ENCODE measurements around the gene ABI1.

ABI1 gene

DNA sequence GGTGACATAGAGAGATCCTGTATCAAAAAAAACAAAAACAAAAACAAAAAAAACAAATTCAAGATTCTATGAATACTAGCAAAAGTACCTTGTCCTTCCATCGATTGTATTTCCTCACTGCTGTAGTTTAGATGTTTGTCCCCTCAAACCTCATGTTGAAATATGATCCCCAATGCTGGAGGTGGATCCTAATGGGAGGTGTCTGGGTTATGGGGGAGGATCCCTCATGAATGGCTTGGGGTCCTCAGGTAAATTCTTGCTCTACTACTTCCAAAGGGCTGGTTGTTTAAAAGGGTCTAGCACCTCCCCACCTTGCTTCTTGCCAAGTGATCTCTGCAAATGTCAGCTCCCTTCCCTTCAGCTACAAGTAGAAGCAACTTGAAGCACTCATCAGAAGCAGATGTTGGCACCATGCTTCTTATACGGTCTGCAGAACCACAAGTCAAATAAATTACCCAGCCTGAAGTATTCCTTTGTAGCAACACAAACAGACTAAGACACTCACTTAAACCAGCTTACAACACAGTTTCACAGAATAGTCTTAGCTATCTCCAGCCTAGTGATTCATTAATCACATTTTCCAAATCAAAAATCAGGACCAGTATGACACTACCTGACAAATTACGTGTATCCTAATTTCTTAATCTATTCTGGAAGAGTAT lies 20.7 kb downstream of the ABI1 start:
- H3F3A ChIP-seq (ENCODE audit: insufficient read depth, low read length): no peaks in the 10 kb centered on the region
- H4K20me1 ChIP-seq (ENCODE audit: insufficient read depth, low read length): no peaks in the 10 kb centered on the region
- H3K4me2 ChIP-seq (ENCODE audit: low read length): no peak overlapping the region; the same call in 1 of the 2 replicates

DNA sequence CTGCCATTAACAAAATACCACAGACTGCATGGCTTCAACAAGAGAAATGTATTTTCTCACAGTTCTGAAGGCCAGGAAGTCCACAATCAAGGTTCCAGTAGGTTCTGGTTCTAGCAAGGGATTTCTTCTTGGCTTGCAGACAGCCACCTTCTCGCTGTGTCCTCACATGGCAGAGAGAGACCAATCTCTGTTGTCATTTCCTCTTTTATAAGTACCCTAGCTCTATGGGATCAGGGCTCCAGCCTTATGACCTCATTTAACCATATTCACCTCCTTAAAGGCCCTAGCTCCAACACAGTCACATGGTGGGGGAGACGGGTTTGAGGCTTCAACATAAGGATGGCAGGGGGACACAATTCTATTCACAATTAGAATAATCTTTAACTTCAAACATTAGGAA lies 23.6 kb downstream of the ABI1 start:
- peaks cover 99% of the 10 kb centered on the region for H3K79me2 ChIP-seq (ENCODE audit: insufficient read depth, low read length)
- H3K9ac ChIP-seq (ENCODE audit: low read length): no peak overlapping the region
- H4K20me1 ChIP-seq (ENCODE audit: insufficient read depth, low read length): no peaks in the 10 kb centered on the region
- H3K9me3 ChIP-seq (ENCODE audit: low read length): peaks cover 3% of the 10 kb centered on the region; the same call in 1 of the 2 replicates
- peaks cover 33% of the 10 kb centered on the region for H3K4me1 ChIP-seq (ENCODE audit: insufficient read depth, low read length, severe bottlenecking)
- H3F3A ChIP-seq (ENCODE audit: insufficient read depth, low read length): no peaks in the 10 kb centered on the region
- H3K36me3 ChIP-seq (ENCODE audit: insufficient read depth, low read length): peaks cover 63% of the 10 kb centered on the region
- H3K9me2 ChIP-seq (ENCODE audit: low read depth, low read length): no peaks in the 10 kb centered on the region
- H3K27me3 ChIP-seq (ENCODE audit: insufficient read depth, low read length): no peaks in the 10 kb centered on the region
- TF ChIP-seq EZH2 (IDR thresholded peaks at IDR 0.05; ENCODE audit: borderline replicate concordance, low read length): no peak
- TF ChIP-seq, protein P1, sequence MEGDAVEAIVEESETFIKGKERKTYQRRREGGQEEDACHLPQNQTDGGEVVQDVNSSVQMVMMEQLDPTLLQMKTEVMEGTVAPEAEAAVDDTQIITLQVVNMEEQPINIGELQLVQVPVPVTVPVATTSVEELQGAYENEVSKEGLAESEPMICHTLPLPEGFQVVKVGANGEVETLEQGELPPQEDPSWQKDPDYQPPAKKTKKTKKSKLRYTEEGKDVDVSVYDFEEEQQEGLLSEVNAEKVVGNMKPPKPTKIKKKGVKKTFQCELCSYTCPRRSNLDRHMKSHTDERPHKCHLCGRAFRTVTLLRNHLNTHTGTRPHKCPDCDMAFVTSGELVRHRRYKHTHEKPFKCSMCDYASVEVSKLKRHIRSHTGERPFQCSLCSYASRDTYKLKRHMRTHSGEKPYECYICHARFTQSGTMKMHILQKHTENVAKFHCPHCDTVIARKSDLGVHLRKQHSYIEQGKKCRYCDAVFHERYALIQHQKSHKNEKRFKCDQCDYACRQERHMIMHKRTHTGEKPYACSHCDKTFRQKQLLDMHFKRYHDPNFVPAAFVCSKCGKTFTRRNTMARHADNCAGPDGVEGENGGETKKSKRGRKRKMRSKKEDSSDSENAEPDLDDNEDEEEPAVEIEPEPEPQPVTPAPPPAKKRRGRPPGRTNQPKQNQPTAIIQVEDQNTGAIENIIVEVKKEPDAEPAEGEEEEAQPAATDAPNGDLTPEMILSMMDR (IDR thresholded peaks at IDR 0.05; ENCODE audit: low read length): no peak
- no peak overlapping the region for H3K4me3 ChIP-seq (ENCODE audit: low read depth, low read length, poor library complexity, severe bottlenecking)
- no peak overlapping the region for H2AFZ ChIP-seq (ENCODE audit: low read length)
- H3K27ac ChIP-seq (ENCODE audit: low read depth, low read length, poor library complexity, severe bottlenecking): peak overlapping the region; percentile 30
- H3K4me2 ChIP-seq (ENCODE audit: low read length): no peak overlapping the region; the same call in 1 of the 2 replicates

More for the DNA sequence above, 20.7 kb downstream of the ABI1 start:
- Histone ChIP-seq H3K9me3 (ENCODE audit: low read length) (peaks cover 3% of the 10 kb centered on the region; the same call in 1 of the 2 replicates), H3K9me2 (ENCODE audit: low read depth, low read length) (no peaks in the 10 kb centered on the region), H3K4me3 (ENCODE audit: low read depth, low read length, poor library complexity, severe bottlenecking) (no peak overlapping the region), H3K4me1 (ENCODE audit: insufficient read depth, low read length, severe bottlenecking) (peaks cover 44% of the 10 kb centered on the region), H3K27me3 (ENCODE audit: insufficient read depth, low read length) (no peaks in the 10 kb centered on the region), H2AFZ (ENCODE audit: low read length) (no peak overlapping the region), H3K79me2 (ENCODE audit: insufficient read depth, low read length) (peaks cover 99% of the 10 kb centered on the region), H3K27ac (ENCODE audit: low read depth, low read length, poor library complexity, severe bottlenecking) (peak overlapping the region; percentile 58), H3K9ac (ENCODE audit: low read length) (no peak overlapping the region), H3K36me3 (ENCODE audit: insufficient read depth, low read length) (peaks cover 83% of the 10 kb centered on the region)
- no peak for TF ChIP-seq EZH2 (IDR thresholded peaks at IDR 0.05; ENCODE audit: borderline replicate concordance, low read length)
- TF ChIP-seq, protein P1 (IDR thresholded peaks at IDR 0.05; ENCODE audit: low read length): no peak

DNA sequence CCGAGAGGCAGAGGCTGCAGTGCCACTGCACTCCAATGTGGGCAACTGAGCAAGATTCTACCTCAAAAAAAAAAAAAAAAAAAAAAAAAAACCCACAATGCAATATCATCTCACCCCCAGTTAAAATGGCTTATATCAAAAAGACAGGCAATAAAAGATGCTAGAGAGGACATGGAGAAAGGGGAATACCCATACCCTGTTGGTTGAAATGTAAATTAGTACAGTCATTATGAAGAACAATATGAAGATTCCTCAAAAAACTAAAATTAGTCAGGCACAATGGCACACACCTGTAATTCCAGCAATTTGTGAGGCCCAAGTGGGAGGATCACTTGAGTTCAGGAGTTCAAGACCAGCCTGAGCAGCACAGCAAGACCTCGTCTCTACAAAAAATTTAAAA lies 25.7 kb downstream of the ABI1 start:
- Histone ChIP-seq H3K4me1 (ENCODE audit: insufficient read depth, low read length, severe bottlenecking) (peaks cover 12% of the 10 kb centered on the region), H3K36me3 (ENCODE audit: insufficient read depth, low read length) (peaks cover 69% of the 10 kb centered on the region), H4K20me1 (ENCODE audit: insufficient read depth, low read length) (no peaks in the 10 kb centered on the region), H3K4me2 (ENCODE audit: low read length) (no peak overlapping the region), H3K9ac (ENCODE audit: low read length) (no peak overlapping the region), H3K79me2 (ENCODE audit: insufficient read depth, low read length) (peaks cover 99% of the 10 kb centered on the region), H3K27me3 (ENCODE audit: insufficient read depth, low read length) (no peaks in the 10 kb centered on the region), H3F3A (ENCODE audit: insufficient read depth, low read length) (no peaks in the 10 kb centered on the region), H3K4me3 (ENCODE audit: low read depth, low read length, poor library complexity, severe bottlenecking) (no peak overlapping the region), H3K27ac (ENCODE audit: low read depth, low read length, poor library complexity, severe bottlenecking) (no peak overlapping the region), H3K9me3 (ENCODE audit: low read length) (peaks cover 3% of the 10 kb centered on the region; the same call in 1 of the 2 replicates), H3K9me2 (ENCODE audit: low read depth, low read length) (no peaks in the 10 kb centered on the region), H2AFZ (ENCODE audit: low read length) (no peak overlapping the region)
- TF ChIP-seq EZH2 (IDR thresholded peaks at IDR 0.05; ENCODE audit: borderline replicate concordance, low read length): no peak
- TF ChIP-seq, protein P1 (IDR thresholded peaks at IDR 0.05; ENCODE audit: low read length): no peak
